ENCODE results near the gene BCL11B.

DNA sequence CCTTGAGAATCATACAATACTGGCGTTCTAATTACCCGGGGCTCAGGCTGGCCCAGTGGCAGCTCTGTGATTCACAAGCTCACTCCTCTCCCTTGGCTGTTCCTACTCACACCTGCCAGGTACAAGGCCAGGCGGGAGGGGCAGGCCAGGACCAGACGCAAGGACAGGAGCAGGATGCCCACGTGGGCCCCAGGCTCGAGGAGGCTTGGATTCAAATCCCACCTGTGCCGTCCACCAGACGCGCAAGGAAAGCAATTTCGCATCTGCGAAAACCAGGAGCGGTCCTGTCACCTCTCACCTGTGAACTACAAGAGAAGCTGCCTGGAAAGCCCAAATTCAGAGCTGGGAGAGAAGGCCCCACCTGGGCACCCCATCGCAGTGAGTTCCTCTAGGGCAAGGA lies 50.6 kb downstream of the BCL11B start:
- TF ChIP-seq, protein P1, sequence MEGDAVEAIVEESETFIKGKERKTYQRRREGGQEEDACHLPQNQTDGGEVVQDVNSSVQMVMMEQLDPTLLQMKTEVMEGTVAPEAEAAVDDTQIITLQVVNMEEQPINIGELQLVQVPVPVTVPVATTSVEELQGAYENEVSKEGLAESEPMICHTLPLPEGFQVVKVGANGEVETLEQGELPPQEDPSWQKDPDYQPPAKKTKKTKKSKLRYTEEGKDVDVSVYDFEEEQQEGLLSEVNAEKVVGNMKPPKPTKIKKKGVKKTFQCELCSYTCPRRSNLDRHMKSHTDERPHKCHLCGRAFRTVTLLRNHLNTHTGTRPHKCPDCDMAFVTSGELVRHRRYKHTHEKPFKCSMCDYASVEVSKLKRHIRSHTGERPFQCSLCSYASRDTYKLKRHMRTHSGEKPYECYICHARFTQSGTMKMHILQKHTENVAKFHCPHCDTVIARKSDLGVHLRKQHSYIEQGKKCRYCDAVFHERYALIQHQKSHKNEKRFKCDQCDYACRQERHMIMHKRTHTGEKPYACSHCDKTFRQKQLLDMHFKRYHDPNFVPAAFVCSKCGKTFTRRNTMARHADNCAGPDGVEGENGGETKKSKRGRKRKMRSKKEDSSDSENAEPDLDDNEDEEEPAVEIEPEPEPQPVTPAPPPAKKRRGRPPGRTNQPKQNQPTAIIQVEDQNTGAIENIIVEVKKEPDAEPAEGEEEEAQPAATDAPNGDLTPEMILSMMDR (IDR thresholded peaks at IDR 0.05), result no peak
- no peak for TF ChIP-seq POLR2A (IDR thresholded peaks at IDR 0.05)
- TF ChIP-seq POLR2AphosphoS5 (IDR thresholded peaks at IDR 0.05), result no peak

Measured in gastroesophageal sphincter (tissue), 3 donors.